SKM-1 treated with dmso at 0.1 percent for 144 hours (cell line): ENCODE data around the gene CYB5R3.
"Not testable (repeated sequence)": the region's sequence is repeated elsewhere in the genome, so short reads cannot be mapped to it uniquely, and the experiment has no call there.

Experiments
- DNase-seq: peaks from one replicate; lab custom pipeline; 2025; ENCODE audit not compliant: unreplicated experiment; lab: John Stamatoyannopoulos, UW

The CYB5R3 gene

GRCh38 chr22:42575996-42576574 lies 73.1 kb downstream of the CYB5R3 start:
- DNase-seq: not testable (repeated sequence)

- not testable (repeated sequence) for DNase-seq
These were observed 74.7 kb downstream of the CYB5R3 start for GRCh38 chr22:42574468-42574867.

GRCh38 chr22:42574046-42574445 lies 75.1 kb downstream of the CYB5R3 start:
- not testable (repeated sequence) for DNase-seq

- DNase-seq: not testable (repeated sequence)
These were observed 78.1 kb downstream of the CYB5R3 start for GRCh38 chr22:42571068-42571467.

GRCh38 chr22:42570580-42570979 lies 78.6 kb downstream of the CYB5R3 start:
- not testable (repeated sequence) for DNase-seq

GRCh38 chr22:42567950-42568349 lies 81.2 kb downstream of the CYB5R3 start:
- DNase-seq: not testable (repeated sequence)
